ENCODE results near the gene NDUFA13.

NDUFA13 gene

GRCh38 chr19:19490214-19490968, 25.6 kb upstream of the NDUFA13 start:
- peaks cover 14% of the 10 kb centered on the region for H3K36me3 ChIP-seq (ENCODE audit: control insufficient read depth, insufficient read depth, low read length)
- H3K4me3 ChIP-seq (ENCODE audit: insufficient read depth, low read depth, low read length) = no peak overlapping the region
- peak overlapping the region; percentile 77 for H3K27ac ChIP-seq (ENCODE audit: insufficient read depth, low read depth, low read length, poor library complexity, severe bottlenecking)
- peaks cover 23% of the 10 kb centered on the region for H3K4me1 ChIP-seq (ENCODE audit: control insufficient read depth, insufficient read depth, low read length)
- no peaks in the 10 kb centered on the region for H3K27me3 ChIP-seq (ENCODE audit: control insufficient read depth, insufficient read depth, low read length, poor library complexity, severe bottlenecking)
- no peaks in the 10 kb centered on the region for H3K9me3 ChIP-seq (ENCODE audit: control insufficient read depth, low read length)
- 55 to 58% methylated on average over 20 of the region's 20 CpGs for WGBS, 2 experiments

DNA sequence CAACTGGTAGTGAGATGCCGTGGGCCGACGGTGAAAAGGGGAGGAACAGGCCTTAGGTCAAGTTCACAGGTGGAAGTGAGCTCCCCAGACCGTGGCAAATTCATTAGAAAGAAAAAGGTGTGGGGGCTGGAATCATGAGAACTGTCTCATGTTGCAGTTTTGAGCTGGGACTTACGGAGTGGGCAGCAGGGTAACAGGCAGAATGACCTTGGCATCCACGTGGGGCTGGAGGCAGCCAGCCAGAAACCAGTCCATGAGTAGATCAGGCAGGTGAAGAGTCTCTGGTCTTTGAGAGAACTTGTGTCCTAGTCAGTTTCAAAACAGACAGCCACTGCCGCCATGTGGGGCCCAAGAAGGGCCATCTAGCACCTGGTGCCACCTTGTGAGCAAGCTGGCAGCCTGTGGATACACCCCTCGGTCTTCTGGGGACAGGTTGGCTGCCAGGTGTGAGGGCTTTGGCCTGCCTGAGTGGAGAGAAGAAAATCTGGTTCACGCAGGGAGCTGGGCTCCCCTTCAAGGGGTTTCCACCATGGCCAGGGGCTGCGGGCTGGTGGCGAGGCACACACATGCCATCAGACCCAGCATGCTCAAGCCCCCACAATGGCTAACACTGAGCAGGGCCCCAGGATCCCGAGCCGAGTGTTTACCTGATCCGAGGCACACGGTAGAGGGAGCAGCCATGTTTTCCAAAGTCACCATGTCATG, 24.6 kb upstream of the NDUFA13 start:
- no peaks in the 10 kb centered on the region for H3K27me3 ChIP-seq (ENCODE audit: control insufficient read depth, insufficient read depth, low read length, poor library complexity, severe bottlenecking)
- 95 to 96% methylated on average over 15 of the region's 15 CpGs for WGBS, 2 experiments
- H3K36me3 ChIP-seq (ENCODE audit: control insufficient read depth, insufficient read depth, low read length) = peaks cover 24% of the 10 kb centered on the region
- peaks cover 23% of the 10 kb centered on the region for H3K4me1 ChIP-seq (ENCODE audit: control insufficient read depth, insufficient read depth, low read length)
- no peaks in the 10 kb centered on the region for H3K9me3 ChIP-seq (ENCODE audit: control insufficient read depth, low read length)
- H3K27ac ChIP-seq (ENCODE audit: insufficient read depth, low read depth, low read length, poor library complexity, severe bottlenecking) = no peak overlapping the region
- H3K4me3 ChIP-seq (ENCODE audit: insufficient read depth, low read depth, low read length) = no peak overlapping the region

DNA sequence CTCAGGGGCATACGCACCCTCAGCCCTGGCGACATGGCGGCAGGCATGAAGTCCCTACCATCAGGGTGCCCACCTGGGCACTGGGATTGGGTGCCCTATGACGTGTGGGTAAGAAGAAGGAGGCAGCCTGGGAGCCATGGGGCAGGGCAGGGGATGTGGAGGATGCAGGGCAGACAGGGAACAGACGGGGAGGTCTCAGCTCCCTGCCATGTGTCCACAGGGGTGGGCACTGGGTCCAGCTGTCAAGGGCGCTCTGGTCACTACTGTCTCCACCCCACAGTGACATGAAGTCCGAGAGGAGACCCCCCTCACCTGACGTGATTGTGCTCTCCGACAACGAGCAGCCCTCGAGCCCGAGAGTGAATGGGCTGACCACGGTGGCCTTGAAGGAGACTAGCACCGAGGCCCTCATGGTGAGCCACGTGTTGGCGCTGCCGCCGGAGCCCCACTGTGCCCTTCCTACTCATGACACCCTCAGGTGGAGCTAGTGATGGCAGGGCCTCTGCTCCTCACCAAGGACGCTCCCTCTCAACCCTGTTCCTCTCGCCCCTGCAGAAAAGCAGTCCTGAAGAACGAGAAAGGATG, 23.9 kb upstream of the NDUFA13 start:
- H3K27ac ChIP-seq (ENCODE audit: insufficient read depth, low read depth, low read length, poor library complexity, severe bottlenecking) = no peak overlapping the region
- H3K4me3 ChIP-seq (ENCODE audit: insufficient read depth, low read depth, low read length) = no peak overlapping the region
- no peaks in the 10 kb centered on the region for H3K9me3 ChIP-seq (ENCODE audit: control insufficient read depth, low read length)
- peaks cover 23% of the 10 kb centered on the region for H3K4me1 ChIP-seq (ENCODE audit: control insufficient read depth, insufficient read depth, low read length)
- peaks cover 26% of the 10 kb centered on the region for H3K36me3 ChIP-seq (ENCODE audit: control insufficient read depth, insufficient read depth, low read length)
- H3K27me3 ChIP-seq (ENCODE audit: control insufficient read depth, insufficient read depth, low read length, poor library complexity, severe bottlenecking) = no peaks in the 10 kb centered on the region
- WGBS, 2 experiments = 96% methylated on average over 21 of the region's 21 CpGs

GRCh38 chr19:19493841-19494546, 22.0 kb upstream of the NDUFA13 start:
- H3K36me3 ChIP-seq (ENCODE audit: control insufficient read depth, insufficient read depth, low read length) = peaks cover 28% of the 10 kb centered on the region
- no peak overlapping the region for H3K4me3 ChIP-seq (ENCODE audit: insufficient read depth, low read depth, low read length)
- WGBS, 2 experiments = 93% methylated on average over 15 of the region's 15 CpGs
- H3K4me1 ChIP-seq (ENCODE audit: control insufficient read depth, insufficient read depth, low read length) = peaks cover 7% of the 10 kb centered on the region
- H3K27ac ChIP-seq (ENCODE audit: insufficient read depth, low read depth, low read length, poor library complexity, severe bottlenecking) = no peak overlapping the region
- H3K27me3 ChIP-seq (ENCODE audit: control insufficient read depth, insufficient read depth, low read length, poor library complexity, severe bottlenecking) = no peaks in the 10 kb centered on the region
- H3K9me3 ChIP-seq (ENCODE audit: control insufficient read depth, low read length) = no peaks in the 10 kb centered on the region

DNA sequence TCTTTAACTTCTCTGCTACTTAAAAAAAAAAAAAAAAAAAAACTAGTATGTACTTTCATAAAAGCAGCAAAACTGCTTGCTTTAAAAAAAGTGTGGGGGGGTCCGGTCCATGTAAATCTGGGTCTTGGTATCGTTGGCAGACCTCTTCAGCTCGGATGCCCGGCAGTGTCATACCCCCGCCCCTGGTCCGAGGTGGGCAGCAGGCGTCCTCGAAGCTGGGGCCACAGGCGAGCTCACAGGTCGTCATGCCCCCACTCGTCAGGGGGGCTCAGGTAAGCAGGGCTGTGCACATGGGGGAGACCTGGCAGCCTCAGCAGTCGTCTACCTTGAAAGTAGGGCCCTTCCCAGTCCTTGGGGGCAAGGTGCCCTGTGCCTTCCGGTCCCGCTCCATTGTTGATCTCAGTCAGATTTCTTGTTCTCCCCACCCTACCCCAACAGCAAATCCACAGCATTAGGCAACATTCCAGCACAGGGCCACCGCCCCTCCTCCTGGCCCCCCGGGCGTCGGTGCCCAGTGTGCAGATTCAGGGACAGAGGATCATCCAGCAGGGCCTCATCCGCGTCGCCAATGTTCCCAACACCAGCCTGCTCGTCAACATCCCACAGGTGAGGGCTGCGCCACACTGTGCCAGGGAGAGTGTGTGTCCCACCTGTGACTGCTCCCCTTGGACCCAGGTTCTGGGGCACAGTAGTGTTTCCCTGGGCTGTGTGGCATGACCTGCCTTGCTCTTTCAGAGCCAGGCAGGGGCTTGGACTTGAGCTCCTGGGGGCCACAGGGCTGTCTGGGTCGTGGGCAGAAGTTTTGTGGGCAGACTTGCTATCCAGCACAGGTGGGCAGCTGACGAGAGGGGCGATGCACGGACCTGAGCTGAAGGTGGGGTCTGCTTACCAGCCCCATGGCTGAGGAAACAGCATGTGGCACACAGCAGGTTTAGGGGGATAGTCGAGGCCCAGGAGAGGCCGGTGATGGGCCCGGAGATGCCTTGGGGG, 20.1 kb upstream of the NDUFA13 start:
- Histone ChIP-seq H3K4me1 (ENCODE audit: control insufficient read depth, insufficient read depth, low read length) (no peaks in the 10 kb centered on the region), H3K9me3 (ENCODE audit: control insufficient read depth, low read length) (no peaks in the 10 kb centered on the region), H3K4me3 (ENCODE audit: insufficient read depth, low read depth, low read length) (no peak overlapping the region), H3K27me3 (ENCODE audit: control insufficient read depth, insufficient read depth, low read length, poor library complexity, severe bottlenecking) (no peaks in the 10 kb centered on the region), H3K27ac (ENCODE audit: insufficient read depth, low read depth, low read length, poor library complexity, severe bottlenecking) (no peak overlapping the region), H3K36me3 (ENCODE audit: control insufficient read depth, insufficient read depth, low read length) (peaks cover 44% of the 10 kb centered on the region)
- 96% methylated on average over 30 of the region's 30 CpGs for WGBS, 2 experiments

DNA sequence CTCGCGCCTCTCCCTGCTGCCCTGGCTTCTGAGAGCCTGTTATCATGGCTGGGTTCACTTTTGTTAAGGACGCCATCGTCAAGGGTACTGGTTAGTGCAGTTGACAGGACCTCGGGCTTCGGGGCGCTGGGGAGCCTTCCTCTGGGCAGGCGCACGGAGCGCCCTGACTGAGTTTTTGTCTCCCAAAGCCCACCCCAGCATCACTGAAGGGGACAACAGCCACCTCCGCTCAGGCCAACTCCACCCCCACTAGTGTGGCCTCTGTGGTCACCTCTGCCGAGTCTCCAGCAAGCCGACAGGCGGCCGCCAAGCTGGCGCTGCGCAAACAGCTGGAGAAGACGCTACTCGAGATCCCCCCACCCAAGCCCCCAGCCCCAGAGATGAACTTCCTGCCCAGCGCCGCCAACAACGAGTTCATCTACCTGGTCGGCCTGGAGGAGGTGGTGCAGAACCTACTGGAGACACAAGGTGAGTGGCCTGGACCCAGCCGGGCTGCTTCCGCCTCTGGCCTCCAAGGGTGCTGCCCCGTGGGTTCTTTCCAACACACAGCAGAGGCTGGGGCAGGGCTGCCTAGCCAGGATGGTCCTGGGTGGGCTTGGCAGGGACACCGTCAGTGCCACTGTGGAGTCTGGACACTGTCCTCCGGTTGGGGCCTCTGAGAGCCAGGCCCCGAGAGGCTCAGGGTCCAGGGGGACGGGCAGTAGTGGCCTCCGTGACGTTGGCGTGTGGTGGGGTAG, 17.6 kb upstream of the NDUFA13 start:
- peaks cover 48% of the 10 kb centered on the region for H3K36me3 ChIP-seq (ENCODE audit: control insufficient read depth, insufficient read depth, low read length)

DNA sequence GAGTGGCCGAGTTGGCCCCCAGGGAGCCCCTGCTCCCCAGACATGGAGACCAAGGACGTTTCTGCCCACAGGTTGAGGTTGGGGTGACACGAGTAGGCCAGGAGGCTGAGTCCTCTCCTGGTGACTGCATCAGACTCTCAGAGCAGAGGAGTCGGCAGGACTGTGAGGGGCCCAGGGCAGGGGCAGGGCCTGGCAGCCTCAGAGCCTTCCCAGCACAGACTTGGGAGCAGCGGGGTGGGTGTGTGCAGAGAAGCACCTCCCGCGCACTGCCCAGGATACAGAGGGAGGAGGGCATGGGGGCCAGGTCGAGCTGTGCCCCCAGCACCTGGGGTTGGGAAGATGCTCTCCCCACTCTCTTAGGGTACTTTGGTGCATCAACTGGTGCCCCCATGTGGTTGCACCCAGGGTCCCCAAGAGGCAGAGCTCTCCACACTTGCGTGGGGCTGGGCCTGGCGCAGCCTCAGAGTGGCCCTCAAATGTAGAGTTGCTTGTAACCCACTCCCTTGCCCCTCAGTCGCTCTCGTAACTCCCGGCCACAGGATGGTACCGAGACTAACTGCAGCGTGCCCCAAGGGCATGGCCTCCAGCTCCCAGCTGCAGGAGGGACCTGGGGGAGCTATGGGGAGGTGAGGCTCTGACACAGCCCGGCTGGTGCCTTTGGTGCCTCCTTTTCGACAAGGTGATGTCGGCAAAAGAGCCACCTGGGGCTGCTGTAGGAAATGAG, 16.6 kb upstream of the NDUFA13 start:
- Histone ChIP-seq H3K4me1 (ENCODE audit: control insufficient read depth, insufficient read depth, low read length) (no peaks in the 10 kb centered on the region), H3K27me3 (ENCODE audit: control insufficient read depth, insufficient read depth, low read length, poor library complexity, severe bottlenecking) (no peaks in the 10 kb centered on the region), H3K4me3 (ENCODE audit: insufficient read depth, low read depth, low read length) (no peak overlapping the region), H3K9me3 (ENCODE audit: control insufficient read depth, low read length) (no peaks in the 10 kb centered on the region), H3K27ac (ENCODE audit: insufficient read depth, low read depth, low read length, poor library complexity, severe bottlenecking) (no peak overlapping the region), H3K36me3 (ENCODE audit: control insufficient read depth, insufficient read depth, low read length) (peaks cover 41% of the 10 kb centered on the region)
- 95% methylated on average over 18 of the region's 18 CpGs for WGBS, 2 experiments

More for the DNA sequence above, 17.6 kb upstream of the NDUFA13 start:
- Histone ChIP-seq H3K27me3 (ENCODE audit: control insufficient read depth, insufficient read depth, low read length, poor library complexity, severe bottlenecking) (no peaks in the 10 kb centered on the region), H3K4me1 (ENCODE audit: control insufficient read depth, insufficient read depth, low read length) (no peaks in the 10 kb centered on the region), H3K4me3 (ENCODE audit: insufficient read depth, low read depth, low read length) (no peak overlapping the region), H3K9me3 (ENCODE audit: control insufficient read depth, low read length) (no peaks in the 10 kb centered on the region), H3K27ac (ENCODE audit: insufficient read depth, low read depth, low read length, poor library complexity, severe bottlenecking) (no peak overlapping the region)
- WGBS, 2 experiments = 94 to 96% methylated on average over 33 of the region's 33 CpGs

- H3K27ac ChIP-seq (ENCODE audit: insufficient read depth, low read depth, low read length, poor library complexity, severe bottlenecking) = no peak overlapping the region
- H3K9me3 ChIP-seq (ENCODE audit: control insufficient read depth, low read length) = no peaks in the 10 kb centered on the region
- no peak overlapping the region for H3K4me3 ChIP-seq (ENCODE audit: insufficient read depth, low read depth, low read length)
- no peaks in the 10 kb centered on the region for H3K4me1 ChIP-seq (ENCODE audit: control insufficient read depth, insufficient read depth, low read length)
- peaks cover 40% of the 10 kb centered on the region for H3K36me3 ChIP-seq (ENCODE audit: control insufficient read depth, insufficient read depth, low read length)
- 95 to 96% methylated on average over 34 of the region's 34 CpGs for WGBS, 2 experiments
- no peaks in the 10 kb centered on the region for H3K27me3 ChIP-seq (ENCODE audit: control insufficient read depth, insufficient read depth, low read length, poor library complexity, severe bottlenecking)
These were observed 14.9 kb upstream of the NDUFA13 start for GRCh38 chr19:19500975-19501644.

All from ectodermal cell (in vitro differentiated cells).